HepG2 (cell line): ENCODE data around the gene MKRN2OS. TPM values are rescaled to one million over a fixed set of nuclear protein-coding genes. Genes with fewer than 3 reads are reported as not detected.

Experiments used
- ATAC-seq: fragments of 200-7000 bp; cut with Tn5 transposase; 3 replicates; pipeline ENCODE4 v1.9.1; 2020; ENCODE audit warnings: mild to moderate bottlenecking, moderate library complexity
- BruUV-seq: library from RNA; stranded (reverse); fragments of 400-500 nt; replicated peaks from 2 replicates; lab custom pipeline; 2021; lab: Mats Ljungman, UMichigan
- CTCF ChIA-PET: fragments of 300-600 bp; formaldehyde crosslinking; extraction: SDS; loops from one replicate; lab custom pipeline; 2021; ENCODE audit warnings: low total read pairs, inconsistent platforms, low intra/inter-chr PET ratio; lab: Yijun Ruan, JAX
- POLR2A ChIA-PET: fragments of 350-600 bp; sonication (Branson Sonifier 250); formaldehyde crosslinking; loops from one replicate; lab custom pipeline; 2020; ENCODE audit warnings: antibody characterized with exemption, inconsistent platforms; lab: Yijun Ruan, JAX
- DNase-seq: peaks from one replicate; pipeline ENCODE4 v3.0.0-alpha.2; 2015; ENCODE audit warnings: low spot score
- FAIRE-seq: peaks from 3 replicates; lab custom pipeline; 2011; peaks lifted over from hg19 to GRCh38; lab: Jason Lieb, UNC
- H2AFZ ChIP-seq: one replicate; pipeline ENCODE4 v1.6.1; 2011; ENCODE audit warnings: low read length, inconsistent platforms
- H3K27ac ChIP-seq: fragments of 300-600 bp; 3 replicates; pipeline ENCODE4 v1.8.0; 2011; ENCODE audit warnings: mixed run types, mild to moderate bottlenecking, mixed read lengths, low read length, inconsistent platforms; ENCODE audit not compliant: insufficient read depth; ENCODE audit errors: extremely low read length
- H3K27me3 ChIP-seq, 2 experiments: fragments of 200-600 bp in 1 of 2; 2 replicates in 1 of 2; 3 replicates in 1 of 2; pipeline versions ENCODE4 v1.6.0 to v1.8.0; 2011; ENCODE audit warnings: low read length in 2 of 2, mild to moderate bottlenecking in 2 of 2, moderate library complexity in 2 of 2, inconsistent platforms in 1 of 2; ENCODE audit not compliant: insufficient read depth in 2 of 2, control insufficient read depth in 1 of 2
- H3K36me3 ChIP-seq, 2 experiments: fragments of 200-600 bp in 1 of 2; replicated peaks in 1 of 2; 2 replicates in 1 of 2; 3 replicates in 1 of 2; pipeline versions ENCODE4 v1.5.1 to v1.8.0; 2011; ENCODE audit warnings: low read length in 2 of 2, inconsistent platforms in 1 of 2; ENCODE audit not compliant: insufficient read depth in 2 of 2, control insufficient read depth in 1 of 2
- H3K4me1 ChIP-seq: 2 replicates; pipeline ENCODE4 v1.5.1; 2012; ENCODE audit warnings: low read length, inconsistent platforms; ENCODE audit not compliant: insufficient read depth
- H3K4me2 ChIP-seq: 2 replicates; pipeline ENCODE4 v1.6.0; 2011; ENCODE audit warnings: low read depth, low read length, inconsistent platforms
- H3K4me3 ChIP-seq, 3 experiments: fragments of 200-600 bp in 1 of 3; sonication (generic), shearing (Covaris generic) in 1 of 3; replicated peaks in 1 of 3; 2 replicates each; pipeline ENCODE4 v1.5.1; 2011 to 2016; ENCODE audit warnings: low read length in 3 of 3, inconsistent platforms in 2 of 3, low read depth in 2 of 3, mild to moderate bottlenecking in 2 of 3, control low read depth in 1 of 3, mixed read lengths in 1 of 3; ENCODE audit not compliant: insufficient read depth in 1 of 3
- H3K79me2 ChIP-seq: one replicate; pipeline ENCODE4 v1.6.1; 2011; ENCODE audit warnings: low read length, inconsistent platforms; ENCODE audit not compliant: insufficient read depth
- H3K9ac ChIP-seq: 2 replicates; pipeline ENCODE4 v1.6.0; 2011; ENCODE audit warnings: mild to moderate bottlenecking, low read depth, low read length, inconsistent platforms; ENCODE audit not compliant: insufficient read depth
- H3K9me3 ChIP-seq: 2 replicates; pipeline ENCODE4 v1.5.1; 2012; ENCODE audit warnings: mild to moderate bottlenecking, low read length
- H4K20me1 ChIP-seq: 2 replicates; pipeline ENCODE4 v1.6.0; 2011; ENCODE audit warnings: inconsistent platforms, mild to moderate bottlenecking, low read length, moderate library complexity; ENCODE audit not compliant: insufficient read depth
- GPN1 ChIP-seq: sonication (generic); formaldehyde crosslinking; IDR thresholded peaks from 2 replicates; pipeline ENCODE4 v1.5.1; 2020; ENCODE audit warnings: missing genetic modification reagents, borderline replicate concordance
- HOXD1 ChIP-seq: sonication (generic); formaldehyde crosslinking; IDR thresholded peaks from 2 replicates; pipeline ENCODE4 v1.5.0; 2020; ENCODE audit warnings: missing genetic modification reagents
- PAWR ChIP-seq: sonication (generic); formaldehyde crosslinking; IDR thresholded peaks from 2 replicates; pipeline ENCODE4 v1.4.0; 2020; ENCODE audit warnings: missing genetic modification reagents, mild to moderate bottlenecking, borderline replicate concordance
- RAD51 ChIP-seq: fragments of 450-650 bp; IDR thresholded peaks from 2 replicates; pipeline ENCODE4 v1.6.1; 2016; ENCODE audit warnings: borderline replicate concordance
- SRF ChIP-seq: IDR thresholded peaks from 2 replicates; pipeline ENCODE4 v1.6.1; 2011; ENCODE audit warnings: mild to moderate bottlenecking, low read depth, low read length, moderate library complexity
- ZNF552 ChIP-seq: sonication (generic); formaldehyde crosslinking; IDR thresholded peaks from 2 replicates; pipeline ENCODE4 v1.9.0; 2022; ENCODE audit warnings: missing genetic modification reagents, mild to moderate bottlenecking, borderline replicate concordance
- ZNF761 ChIP-seq: sonication (generic); formaldehyde crosslinking; conservative IDR thresholded peaks from 2 replicates; pipeline ENCODE4 v1.4.0; 2020; ENCODE audit warnings: mild to moderate bottlenecking, missing genetic modification reagents
- ZSCAN9 ChIP-seq: IDR thresholded peaks from 2 replicates; pipeline ENCODE4 v1.6.1; 2016; ENCODE audit warnings: borderline replicate concordance
- WGBS: methylation state at CpG from one replicate; pipeline ENCODE4 v1.1.6; 2017; ENCODE audit warnings: low lambda C conversion rate; 5-methylcytosine and 5-hydroxymethylcytosine counted together
- in situ Hi-C: cut with HindIII; loops from 2 replicates; pipeline ENCODE4 v1.10.0; 2017; ENCODE audit warnings: low pct_unique_long_range_greater_than_20kb; ENCODE audit not compliant: extremely low pct_ligation_motif_present
- intact Hi-C: fragments of 100-400 bp; cut with micrococcal nuclease; formaldehyde crosslinking; loops from one replicate; pipeline ENCODE4 v1.10.0; 2022; ENCODE audit not compliant: unreplicated experiment
- polyA plus RNA-seq, 8 experiments: library from polyadenylated mRNA; depleted of rRNA in 3 of 8; stranded (reverse) in 7 of 8; unstranded in 1 of 8; fragments of >200 nt; fragmentation: Illumina TruSeq in 4 of 8; extraction: Trizol in 4 of 8; gene quantifications; 2 replicates each; pipeline versions ENCODE4 v1.2.1 to v1.2.3, GENCODE V29; 2011 to 2016; ENCODE audit warnings: low read depth in 4 of 8, missing spikeins in 1 of 8, mixed read lengths in 1 of 8; ENCODE audit not compliant: insufficient read depth in 1 of 8
- total RNA-seq, 5 experiments: library from RNA; depleted of rRNA; stranded (reverse); fragments of >200 nt; fragmentation: Illumina TruSeq; extraction: Trizol; gene quantifications; 2 replicates each; pipeline ENCODE4 v1.2.3, GENCODE V29; 2016; ENCODE audit warnings: low read depth in 1 of 5
- TF ChIP-seq, protein P1 (sequence below): sonication (generic); formaldehyde crosslinking; IDR thresholded peaks from 2 replicates; pipeline ENCODE4 v1.4.0; 2020; ENCODE audit warnings: missing genetic modification reagents

Gene MKRN2OS
- total and polyA plus RNA-seq, 2 of the 13 experiments (the other 11 are each of a cell fraction or from before 2014, with no cell fraction given): not detected

DNA sequence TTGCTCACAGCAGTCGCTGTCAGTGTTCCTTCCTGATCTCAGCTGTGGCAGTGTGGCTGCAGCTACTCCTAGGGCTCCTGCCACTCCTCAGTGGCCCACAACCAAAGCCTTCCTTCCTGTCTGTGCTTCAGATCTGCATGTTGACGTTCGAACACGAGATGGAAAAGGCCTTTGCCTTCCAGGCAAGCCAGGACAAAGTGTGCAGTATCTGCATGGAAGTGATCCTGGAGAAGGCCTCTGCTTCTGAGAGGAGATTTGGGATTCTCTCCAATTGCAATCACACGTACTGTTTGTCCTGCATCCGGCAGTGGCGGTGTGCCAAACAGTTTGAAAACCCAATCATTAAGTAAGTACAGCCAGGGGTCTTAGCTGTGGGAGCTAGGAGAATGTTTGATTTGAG, 29.4 kb upstream of the MKRN2OS start (continued):
- TF ChIP-seq, protein P1, sequence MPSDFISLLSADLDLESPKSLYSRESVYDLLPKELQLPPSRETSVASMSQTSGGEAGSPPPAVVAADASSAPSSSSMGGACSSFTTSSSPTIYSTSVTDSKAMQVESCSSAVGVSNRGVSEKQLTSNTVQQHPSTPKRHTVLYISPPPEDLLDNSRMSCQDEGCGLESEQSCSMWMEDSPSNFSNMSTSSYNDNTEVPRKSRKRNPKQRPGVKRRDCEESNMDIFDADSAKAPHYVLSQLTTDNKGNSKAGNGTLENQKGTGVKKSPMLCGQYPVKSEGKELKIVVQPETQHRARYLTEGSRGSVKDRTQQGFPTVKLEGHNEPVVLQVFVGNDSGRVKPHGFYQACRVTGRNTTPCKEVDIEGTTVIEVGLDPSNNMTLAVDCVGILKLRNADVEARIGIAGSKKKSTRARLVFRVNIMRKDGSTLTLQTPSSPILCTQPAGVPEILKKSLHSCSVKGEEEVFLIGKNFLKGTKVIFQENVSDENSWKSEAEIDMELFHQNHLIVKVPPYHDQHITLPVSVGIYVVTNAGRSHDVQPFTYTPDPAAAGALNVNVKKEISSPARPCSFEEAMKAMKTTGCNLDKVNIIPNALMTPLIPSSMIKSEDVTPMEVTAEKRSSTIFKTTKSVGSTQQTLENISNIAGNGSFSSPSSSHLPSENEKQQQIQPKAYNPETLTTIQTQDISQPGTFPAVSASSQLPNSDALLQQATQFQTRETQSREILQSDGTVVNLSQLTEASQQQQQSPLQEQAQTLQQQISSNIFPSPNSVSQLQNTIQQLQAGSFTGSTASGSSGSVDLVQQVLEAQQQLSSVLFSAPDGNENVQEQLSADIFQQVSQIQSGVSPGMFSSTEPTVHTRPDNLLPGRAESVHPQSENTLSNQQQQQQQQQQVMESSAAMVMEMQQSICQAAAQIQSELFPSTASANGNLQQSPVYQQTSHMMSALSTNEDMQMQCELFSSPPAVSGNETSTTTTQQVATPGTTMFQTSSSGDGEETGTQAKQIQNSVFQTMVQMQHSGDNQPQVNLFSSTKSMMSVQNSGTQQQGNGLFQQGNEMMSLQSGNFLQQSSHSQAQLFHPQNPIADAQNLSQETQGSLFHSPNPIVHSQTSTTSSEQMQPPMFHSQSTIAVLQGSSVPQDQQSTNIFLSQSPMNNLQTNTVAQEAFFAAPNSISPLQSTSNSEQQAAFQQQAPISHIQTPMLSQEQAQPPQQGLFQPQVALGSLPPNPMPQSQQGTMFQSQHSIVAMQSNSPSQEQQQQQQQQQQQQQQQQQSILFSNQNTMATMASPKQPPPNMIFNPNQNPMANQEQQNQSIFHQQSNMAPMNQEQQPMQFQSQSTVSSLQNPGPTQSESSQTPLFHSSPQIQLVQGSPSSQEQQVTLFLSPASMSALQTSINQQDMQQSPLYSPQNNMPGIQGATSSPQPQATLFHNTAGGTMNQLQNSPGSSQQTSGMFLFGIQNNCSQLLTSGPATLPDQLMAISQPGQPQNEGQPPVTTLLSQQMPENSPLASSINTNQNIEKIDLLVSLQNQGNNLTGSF (CRISPR knock-in tag): no peak
- no peak for TF ChIP-seq GPN1 (CRISPR knock-in tag)
- TF ChIP-seq ZNF552: no peak
- TF ChIP-seq HOXD1: no peak
- no peak for TF ChIP-seq SRF
- no peak for TF ChIP-seq ZSCAN9 (CRISPR knock-in tag)

DNA sequence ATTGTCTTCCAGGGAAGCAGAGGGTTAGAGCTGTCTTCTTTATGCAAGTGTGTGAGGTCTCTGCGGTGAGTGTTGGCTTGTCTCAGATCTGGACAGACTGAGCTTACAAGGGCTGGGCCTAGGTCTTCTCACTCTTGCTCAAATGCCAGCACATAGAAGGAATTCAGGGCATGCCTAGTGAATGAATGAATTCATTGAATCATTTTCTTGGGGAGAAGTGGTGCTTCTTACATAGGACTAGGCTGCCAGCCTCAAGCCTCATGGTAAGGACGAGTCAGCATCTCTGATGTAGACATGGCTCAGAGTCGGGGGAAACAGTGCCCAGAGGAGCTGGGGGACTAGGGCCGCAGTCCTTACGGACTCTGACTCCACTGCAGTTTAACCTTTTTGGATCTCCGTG, 28.8 kb upstream of the MKRN2OS start:
- FAIRE-seq (no peak), DNase-seq (no peak), ATAC-seq (no peak)
- no TSS peak for BruUV-seq
- 96% methylated on average over 6 of the region's 6 CpGs for WGBS
- Histone ChIP-seq H2AFZ (no peak overlapping the region), H3K27ac (no peak overlapping the region), H4K20me1 (no peaks in the 10 kb centered on the region), H3K4me1 (no peaks in the 10 kb centered on the region), H3K9me3 (no peaks in the 10 kb centered on the region), H3K4me3 (no peak overlapping the region), H3K79me2 (peaks cover 6% of the 10 kb centered on the region), H3K36me3 (peaks cover 43 to 90% of the 10 kb centered on the region in 2 experiments), H3K27me3 (no peaks in the 10 kb centered on the region), H3K9ac (no peak overlapping the region), H3K4me2 (no peak overlapping the region)
- intact Hi-C loops: no loop called here
- no peak for TF ChIP-seq PAWR (CRISPR knock-in tag)
- no peak for TF ChIP-seq RAD51
- no peak for TF ChIP-seq ZNF761 (CRISPR knock-in tag)
- ChIA-PET CTCF (no interaction called here), POLR2A (no interaction called here)
- in situ Hi-C loops: no loop called here
